NCI-H2196 (cell line): ENCODE data around the gene FARSA.
A peak's percentile ranks its signal among the peaks of the same experiment; 100 is the strongest.
"Not testable (repeated sequence)": the region's sequence is repeated elsewhere in the genome, so short reads cannot be mapped to it uniquely, and the experiment has no call there.

Experiments used
- DNase-seq: peaks from one replicate; lab custom pipeline; 2025; ENCODE audit not compliant: unreplicated experiment; lab: John Stamatoyannopoulos, UW

Gene FARSA

GRCh38 chr19:12937927-12938778 lies 4.6 kb upstream of the FARSA start, which contains the start of gene CALR:
TSS of gene CALR (plus strand) at chr19:12938609. CDS start at chr19:12938680, 71 bp downstream.
- peak; percentile 99 for DNase-seq

- peak; percentile 50 for DNase-seq
These were observed 3.8 kb upstream of the FARSA start for GRCh38 chr19:12937093-12937926.

- peak; percentile 40 for DNase-seq
These were observed 3.1 kb upstream of the FARSA start for GRCh38 chr19:12936582-12936981.

GRCh38 chr19:12935071-12935470 lies 1.6 kb upstream of the FARSA start:
- DNase-seq = no peak

GRCh38 chr19:12932392-12933286 lies 872 bp downstream of the FARSA start:
- DNase-seq = no peak

- no peak for DNase-seq
These were observed 3.4 kb downstream of the FARSA start for GRCh38 chr19:12930002-12930645.

GRCh38 chr19:12924621-12925310 lies 8.7 kb downstream of the FARSA start:
- DNase-seq = no peak

- DNase-seq = no peak
These were observed 10.6 kb downstream of the FARSA start for GRCh38 chr19:12922959-12923358.

GRCh38 chr19:12921047-12921446 lies 12.5 kb downstream of the FARSA start:
- no peak for DNase-seq

GRCh38 chr19:12918253-12918652 lies 15.3 kb downstream of the FARSA start:
- no peak for DNase-seq

GRCh38 chr19:12915860-12916259 lies 17.7 kb downstream of the FARSA start:
- DNase-seq = not testable (repeated sequence)

- peak; percentile 27 for DNase-seq
These were observed 19.4 kb downstream of the FARSA start for GRCh38 chr19:12913851-12914690.

GRCh38 chr19:12913011-12913561 lies 20.4 kb downstream of the FARSA start:
- peak; percentile 100 for DNase-seq

- peak; percentile 67 for DNase-seq
These were observed 20.9 kb downstream of the FARSA start for GRCh38 chr19:12912571-12912970.

- no peak for DNase-seq
These were observed 26.3 kb downstream of the FARSA start for GRCh38 chr19:12907166-12907565.

- no peak for DNase-seq
These were observed 33.5 kb downstream of the FARSA start for GRCh38 chr19:12899891-12900518.

- DNase-seq = no peak
These were observed 37.1 kb downstream of the FARSA start for GRCh38 chr19:12896460-12896859.

- no peak for DNase-seq
These were observed 39.9 kb downstream of the FARSA start for GRCh38 chr19:12893582-12893981.
